HEK293 (cell line): Measurements from ENCODE around the gene ARL14EP.
A peak's percentile ranks its signal among the peaks of the same experiment; 100 is the strongest.

Experiments
- FEZF1 ChIP-seq: fragments of 450-650 bp; formaldehyde crosslinking; IDR thresholded peaks from 2 replicates; pipeline ENCODE4 v1.5.1; 2016; ENCODE audit warnings: missing biosample characterization, missing genetic modification characterization
- GLIS1 ChIP-seq: fragments of 450-650 bp; formaldehyde crosslinking; IDR thresholded peaks from 2 replicates; pipeline ENCODE4 v1.5.1; 2016; ENCODE audit warnings: missing biosample characterization, missing genetic modification characterization
- KLF8 ChIP-seq: fragments of 450-650 bp; formaldehyde crosslinking; IDR thresholded peaks from 2 replicates; pipeline ENCODE4 v1.5.1; 2016; ENCODE audit warnings: missing biosample characterization, missing genetic modification characterization
- PRDM1 ChIP-seq: fragments of 450-650 bp; formaldehyde crosslinking; IDR thresholded peaks from 2 replicates; pipeline ENCODE4; 2016; ENCODE audit warnings: missing biosample characterization, missing genetic modification characterization
- RBAK ChIP-seq: fragments of 450-650 bp; formaldehyde crosslinking; IDR thresholded peaks from 2 replicates; pipeline ENCODE4 v1.5.1; 2016; ENCODE audit warnings: missing biosample characterization, missing genetic modification characterization
- SALL2 ChIP-seq: fragments of 450-650 bp; formaldehyde crosslinking; IDR thresholded peaks from 2 replicates; pipeline ENCODE4 v1.5.0; 2017; ENCODE audit warnings: missing biosample characterization, mild to moderate bottlenecking, missing genetic modification characterization, borderline replicate concordance
- ZBTB44 ChIP-seq: fragments of 450-650 bp; IDR thresholded peaks from 2 replicates; pipeline ENCODE4 v1.5.1; 2018; ENCODE audit warnings: missing biosample characterization, mild to moderate bottlenecking, missing genetic modification characterization
- ZEB2 ChIP-seq: fragments of 450-650 bp; formaldehyde crosslinking; IDR thresholded peaks from 2 replicates; pipeline ENCODE4 v1.5.1; 2016; ENCODE audit warnings: missing biosample characterization, missing genetic modification characterization
- ZNF114 ChIP-seq: fragments of 450-650 bp; formaldehyde crosslinking; IDR thresholded peaks from 2 replicates; pipeline ENCODE4 v1.5.0; 2017; ENCODE audit warnings: missing biosample characterization, missing genetic modification characterization
- ZNF140 ChIP-seq: fragments of 450-650 bp; formaldehyde crosslinking; IDR thresholded peaks from 2 replicates; pipeline ENCODE4 v1.5.1; 2016; ENCODE audit warnings: missing biosample characterization, missing genetic modification characterization
- ZNF2 ChIP-seq: fragments of 450-650 bp; formaldehyde crosslinking; IDR thresholded peaks from 2 replicates; pipeline ENCODE4 v1.5.1; 2016; ENCODE audit warnings: missing biosample characterization, missing genetic modification characterization
- ZNF24 ChIP-seq: fragments of 450-650 bp; formaldehyde crosslinking; IDR thresholded peaks from 2 replicates; pipeline ENCODE4 v1.5.1; 2016; ENCODE audit warnings: missing biosample characterization, missing genetic modification characterization
- ZNF362 ChIP-seq: fragments of 450-650 bp; formaldehyde crosslinking; IDR thresholded peaks from 2 replicates; pipeline ENCODE4 v1.5.1; 2016; ENCODE audit warnings: missing biosample characterization, missing genetic modification characterization
- ZNF366 ChIP-seq: fragments of 450-650 bp; formaldehyde crosslinking; conservative IDR thresholded peaks from 2 replicates; pipeline ENCODE4 v1.5.1; 2016; ENCODE audit warnings: missing biosample characterization, missing genetic modification characterization
- ZNF529 ChIP-seq: fragments of 450-650 bp; formaldehyde crosslinking; IDR thresholded peaks from 2 replicates; pipeline ENCODE4 v1.5.1; 2017; ENCODE audit warnings: missing genetic modification characterization, missing biosample characterization; ENCODE audit not compliant: insufficient replicate concordance
- ZNF549 ChIP-seq: fragments of 450-650 bp; IDR thresholded peaks from 2 replicates; pipeline ENCODE4 v1.5.1; 2018; ENCODE audit warnings: missing biosample characterization, missing genetic modification characterization, mild to moderate bottlenecking, inconsistent platforms, moderate library complexity
- ZNF585B ChIP-seq: fragments of 450-650 bp; formaldehyde crosslinking; IDR thresholded peaks from 2 replicates; pipeline ENCODE4 v1.5.1; 2016; ENCODE audit warnings: missing biosample characterization, missing genetic modification characterization
- ZNF707 ChIP-seq: fragments of 450-650 bp; formaldehyde crosslinking; IDR thresholded peaks from 2 replicates; pipeline ENCODE4 v1.5.1; 2016; ENCODE audit warnings: missing biosample characterization, missing genetic modification characterization
- ZNF768 ChIP-seq: fragments of 450-650 bp; formaldehyde crosslinking; IDR thresholded peaks from 2 replicates; pipeline ENCODE4 v1.5.1; 2018; ENCODE audit warnings: missing biosample characterization, mild to moderate bottlenecking, missing genetic modification characterization
- ZNF792 ChIP-seq: fragments of 450-650 bp; formaldehyde crosslinking; IDR thresholded peaks from 2 replicates; pipeline ENCODE4 v1.5.1; 2016; ENCODE audit warnings: missing biosample characterization, missing genetic modification characterization
- ZNF843 ChIP-seq: fragments of 450-650 bp; formaldehyde crosslinking; IDR thresholded peaks from 2 replicates; pipeline ENCODE4 v1.5.1; 2016; ENCODE audit warnings: missing biosample characterization, missing genetic modification characterization
- ZXDB ChIP-seq: fragments of 450-650 bp; formaldehyde crosslinking; IDR thresholded peaks from 2 replicates; pipeline ENCODE4 v1.5.1; 2016; ENCODE audit warnings: missing biosample characterization, missing genetic modification characterization
- TF ChIP-seq, protein P1 (sequence below): fragments of 450-650 bp; IDR thresholded peaks from 2 replicates; pipeline ENCODE4 v1.5.1; 2018; ENCODE audit warnings: missing biosample characterization, missing genetic modification characterization
- TF ChIP-seq, protein P2 (sequence below): fragments of 450-650 bp; formaldehyde crosslinking; IDR thresholded peaks from 2 replicates; pipeline ENCODE4 v1.5.1; 2016; ENCODE audit warnings: missing biosample characterization, missing genetic modification characterization
- TF ChIP-seq, protein P3 (sequence below): fragments of 450-650 bp; formaldehyde crosslinking; IDR thresholded peaks from 2 replicates; pipeline ENCODE4 v1.5.1; 2017; ENCODE audit warnings: missing biosample characterization, missing genetic modification characterization
- TF ChIP-seq, protein P4 (sequence below): fragments of 450-650 bp; formaldehyde crosslinking; IDR thresholded peaks from 2 replicates; pipeline ENCODE4 v1.5.1; 2017; ENCODE audit warnings: missing biosample characterization, missing genetic modification characterization

Gene ARL14EP

GRCh38 chr11:30316237-30316636 is 6.7 kb upstream of the ARL14EP start (continued):
- TF ChIP-seq, protein P1, sequence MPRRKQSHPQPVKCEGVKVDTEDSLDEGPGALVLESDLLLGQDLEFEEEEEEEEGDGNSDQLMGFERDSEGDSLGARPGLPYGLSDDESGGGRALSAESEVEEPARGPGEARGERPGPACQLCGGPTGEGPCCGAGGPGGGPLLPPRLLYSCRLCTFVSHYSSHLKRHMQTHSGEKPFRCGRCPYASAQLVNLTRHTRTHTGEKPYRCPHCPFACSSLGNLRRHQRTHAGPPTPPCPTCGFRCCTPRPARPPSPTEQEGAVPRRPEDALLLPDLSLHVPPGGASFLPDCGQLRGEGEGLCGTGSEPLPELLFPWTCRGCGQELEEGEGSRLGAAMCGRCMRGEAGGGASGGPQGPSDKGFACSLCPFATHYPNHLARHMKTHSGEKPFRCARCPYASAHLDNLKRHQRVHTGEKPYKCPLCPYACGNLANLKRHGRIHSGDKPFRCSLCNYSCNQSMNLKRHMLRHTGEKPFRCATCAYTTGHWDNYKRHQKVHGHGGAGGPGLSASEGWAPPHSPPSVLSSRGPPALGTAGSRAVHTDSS (tag by site-specific recombination) = peak; percentile 18; the same call in 1 of the 2 replicates
- peak; percentile 93; the same call in 1 of the 2 replicates for TF ChIP-seq ZNF140 (tag by site-specific recombination)
- TF ChIP-seq GLIS1 (tag by site-specific recombination) = peak; percentile 60
- TF ChIP-seq, protein P2, sequence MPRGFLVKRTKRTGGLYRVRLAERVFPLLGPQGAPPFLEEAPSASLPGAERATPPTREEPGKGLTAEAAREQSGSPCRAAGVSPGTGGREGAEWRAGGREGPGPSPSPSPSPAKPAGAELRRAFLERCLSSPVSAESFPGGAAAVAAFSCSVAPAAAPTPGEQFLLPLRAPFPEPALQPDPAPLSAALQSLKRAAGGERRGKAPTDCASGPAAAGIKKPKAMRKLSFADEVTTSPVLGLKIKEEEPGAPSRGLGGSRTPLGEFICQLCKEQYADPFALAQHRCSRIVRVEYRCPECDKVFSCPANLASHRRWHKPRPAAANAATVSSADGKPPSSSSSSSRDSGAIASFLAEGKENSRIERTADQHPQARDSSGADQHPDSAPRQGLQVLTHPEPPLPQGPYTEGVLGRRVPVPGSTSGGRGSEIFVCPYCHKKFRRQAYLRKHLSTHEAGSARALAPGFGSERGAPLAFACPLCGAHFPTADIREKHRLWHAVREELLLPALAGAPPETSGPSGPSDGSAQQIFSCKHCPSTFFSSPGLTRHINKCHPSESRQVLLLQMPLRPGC (tag by site-specific recombination) = peak; percentile 87
- TF ChIP-seq KLF8 (tag by site-specific recombination) = peak; percentile 34; the same call in 1 of the 2 replicates
- no peak for TF ChIP-seq ZNF768 (tag by site-specific recombination)
- no peak for TF ChIP-seq ZNF792 (tag by site-specific recombination)
- 0 out of 2 replicates have a peak, but pooled peaks have one; percentile 62 for TF ChIP-seq ZNF24 (tag by site-specific recombination)
- TF ChIP-seq ZNF366 = peak; percentile 47
- no peak for TF ChIP-seq PRDM1 (tag by site-specific recombination)
- no peak for TF ChIP-seq RBAK (tag by site-specific recombination)
- no peak for TF ChIP-seq ZNF707
- TF ChIP-seq ZNF843 (tag by site-specific recombination) = peak; percentile 67
- TF ChIP-seq ZEB2 (tag by site-specific recombination) = peak; percentile 78
- TF ChIP-seq ZNF529 (tag by site-specific recombination) = no peak
- peak; percentile 70 for TF ChIP-seq ZBTB44 (tag by site-specific recombination)
- TF ChIP-seq, protein P3, sequence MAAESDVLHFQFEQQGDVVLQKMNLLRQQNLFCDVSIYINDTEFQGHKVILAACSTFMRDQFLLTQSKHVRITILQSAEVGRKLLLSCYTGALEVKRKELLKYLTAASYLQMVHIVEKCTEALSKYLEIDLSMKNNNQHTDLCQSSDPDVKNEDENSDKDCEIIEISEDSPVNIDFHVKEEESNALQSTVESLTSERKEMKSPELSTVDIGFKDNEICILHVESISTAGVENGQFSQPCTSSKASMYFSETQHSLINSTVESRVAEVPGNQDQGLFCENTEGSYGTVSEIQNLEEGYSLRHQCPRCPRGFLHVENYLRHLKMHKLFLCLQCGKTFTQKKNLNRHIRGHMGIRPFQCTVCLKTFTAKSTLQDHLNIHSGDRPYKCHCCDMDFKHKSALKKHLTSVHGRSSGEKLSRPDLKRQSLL = peak; percentile 81; the same call in 1 of the 2 replicates
- TF ChIP-seq, protein P4, sequence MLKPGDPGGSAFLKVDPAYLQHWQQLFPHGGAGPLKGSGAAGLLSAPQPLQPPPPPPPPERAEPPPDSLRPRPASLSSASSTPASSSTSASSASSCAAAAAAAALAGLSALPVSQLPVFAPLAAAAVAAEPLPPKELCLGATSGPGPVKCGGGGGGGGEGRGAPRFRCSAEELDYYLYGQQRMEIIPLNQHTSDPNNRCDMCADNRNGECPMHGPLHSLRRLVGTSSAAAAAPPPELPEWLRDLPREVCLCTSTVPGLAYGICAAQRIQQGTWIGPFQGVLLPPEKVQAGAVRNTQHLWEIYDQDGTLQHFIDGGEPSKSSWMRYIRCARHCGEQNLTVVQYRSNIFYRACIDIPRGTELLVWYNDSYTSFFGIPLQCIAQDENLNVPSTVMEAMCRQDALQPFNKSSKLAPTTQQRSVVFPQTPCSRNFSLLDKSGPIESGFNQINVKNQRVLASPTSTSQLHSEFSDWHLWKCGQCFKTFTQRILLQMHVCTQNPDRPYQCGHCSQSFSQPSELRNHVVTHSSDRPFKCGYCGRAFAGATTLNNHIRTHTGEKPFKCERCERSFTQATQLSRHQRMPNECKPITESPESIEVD = peak; percentile 93
- TF ChIP-seq ZNF2 (tag by site-specific recombination) = 0 out of 2 replicates have a peak, but pooled peaks have one; percentile 41
- no peak for TF ChIP-seq ZNF585B (tag by site-specific recombination)
- no peak for TF ChIP-seq ZNF114 (tag by site-specific recombination)
- 0 out of 2 replicates have a peak, but pooled peaks have one; percentile 6 for TF ChIP-seq ZNF549 (tag by site-specific recombination)
- TF ChIP-seq ZNF362 = peak; percentile 88
- TF ChIP-seq SALL2 (tag by site-specific recombination) = no peak
- TF ChIP-seq ZXDB = 0 out of 2 replicates have a peak, but pooled peaks have one; percentile 46
- TF ChIP-seq FEZF1 (tag by site-specific recombination) = peak; percentile 90
